Thoracic aorta (tissue), 2 donors: Measurements from ENCODE around the gene SNED1. TPM values are rescaled to one million over a fixed set of nuclear protein-coding genes. Genes with fewer than 3 reads are reported as not detected.

Experiments used
- ATAC-seq: fragments of 150-250 bp; one replicate; pipeline ENCODE4 v1.8.0; 2017; ENCODE audit warnings: low read depth; ENCODE audit not compliant: insufficient number of reproducible peaks, low FRiP score
- DNase-seq: peaks from one replicate; pipeline ENCODE4 v3.0.0-alpha.2; 2020; ENCODE audit warnings: low spot score
- H3K27ac ChIP-seq, 2 donors: fragments of 200-600 bp; sonication (generic); 1 replicate in 1 of 2; 2 replicates in 1 of 2; pipeline ENCODE4 v1.5.1; 2016; ENCODE audit warnings: mild to moderate bottlenecking in 2 of 2, moderate library complexity in 2 of 2
- H3K27me3 ChIP-seq: fragments of 200-600 bp; sonication (generic); replicated peaks from 2 replicates; pipeline ENCODE4 v1.6.0; 2016; ENCODE audit warnings: mild to moderate bottlenecking; ENCODE audit not compliant: insufficient read depth
- H3K36me3 ChIP-seq: fragments of 200-600 bp; sonication (generic); one replicate; pipeline ENCODE4 v1.5.1; 2016
- H3K4me1 ChIP-seq, 2 donors: fragments of 200-600 bp; sonication (generic); 1 replicate in 1 of 2; 2 replicates in 1 of 2; pipeline versions ENCODE4 v1.5.1 to v1.6.0; 2016; ENCODE audit warnings: low read depth in 2 of 2, mild to moderate bottlenecking in 1 of 2; ENCODE audit not compliant: control insufficient read depth in 1 of 2
- H3K4me3 ChIP-seq: fragments of 200-600 bp; sonication (generic); 2 replicates; pipeline ENCODE4 v1.5.1; 2016; ENCODE audit warnings: mild to moderate bottlenecking
- H3K9me3 ChIP-seq: fragments of 200-600 bp; sonication (generic); 2 replicates; pipeline ENCODE4 v1.5.1; 2016
- total RNA-seq, 2 donors: library from RNA; depleted of rRNA; stranded (reverse); fragments of >200 nt; gene quantifications; one replicate each; pipeline versions ENCODE4 v1.1.0 to v1.2.3, GENCODE V29; 2016
- TF ChIP-seq, protein P1 (sequence below): fragments of 200-600 bp; sonication (generic); IDR thresholded peaks from one replicate; pipeline ENCODE4 v1.5.1; 2019; ENCODE audit warnings: antibody characterized with exemption

Gene SNED1
- total RNA-seq, 2 donors from 2014 or later: 133 to 206 TPM

DNA sequence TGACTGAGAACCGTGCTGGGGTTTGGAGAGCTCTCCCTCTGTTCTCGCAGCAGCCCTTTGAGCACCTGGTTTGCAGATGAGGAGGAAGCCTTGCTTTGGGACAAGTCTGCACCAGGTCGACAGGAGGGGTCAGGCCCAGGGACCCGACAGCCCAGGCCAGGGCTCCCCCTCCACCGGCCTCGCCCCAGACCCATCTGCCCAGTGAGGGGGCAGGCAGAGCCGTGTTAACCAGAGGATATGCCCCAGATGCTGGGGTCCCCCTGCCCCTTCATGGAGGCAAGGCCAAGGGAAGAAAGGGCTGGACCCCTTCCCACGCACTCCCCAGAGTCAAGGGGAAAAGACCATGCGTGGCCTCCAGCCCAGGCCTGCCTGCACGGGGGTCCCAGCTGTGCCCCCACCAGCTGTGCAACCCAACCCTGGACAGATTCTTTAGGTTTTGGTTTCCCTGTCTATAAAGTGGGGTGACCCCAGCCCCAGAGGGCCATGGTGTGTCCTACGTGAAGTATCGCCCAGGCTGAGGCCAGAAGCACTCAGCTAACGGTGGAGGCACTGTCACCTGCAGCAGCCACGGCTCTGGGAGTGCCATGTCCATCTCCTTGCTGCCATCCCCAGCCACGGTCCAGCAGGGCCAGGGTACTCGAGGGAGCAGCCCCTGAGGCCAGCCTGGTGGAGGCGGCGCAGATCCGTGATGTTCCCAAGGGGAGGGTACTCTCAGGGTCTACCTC lies 4.8 kb upstream of the SNED1 start:
- peaks cover 59 to 83% of the 10 kb centered on the region in 2 donors for H3K4me1 ChIP-seq
- ATAC-seq (no peak), DNase-seq (no peak)
- no peaks in the 10 kb centered on the region for H3K27me3 ChIP-seq
- no peak overlapping the region for H3K4me3 ChIP-seq
- H3K36me3 ChIP-seq: no peaks in the 10 kb centered on the region
- H3K9me3 ChIP-seq: no peaks in the 10 kb centered on the region
- H3K27ac ChIP-seq: peak overlapping the region; percentile 92
- TF ChIP-seq, protein P1, sequence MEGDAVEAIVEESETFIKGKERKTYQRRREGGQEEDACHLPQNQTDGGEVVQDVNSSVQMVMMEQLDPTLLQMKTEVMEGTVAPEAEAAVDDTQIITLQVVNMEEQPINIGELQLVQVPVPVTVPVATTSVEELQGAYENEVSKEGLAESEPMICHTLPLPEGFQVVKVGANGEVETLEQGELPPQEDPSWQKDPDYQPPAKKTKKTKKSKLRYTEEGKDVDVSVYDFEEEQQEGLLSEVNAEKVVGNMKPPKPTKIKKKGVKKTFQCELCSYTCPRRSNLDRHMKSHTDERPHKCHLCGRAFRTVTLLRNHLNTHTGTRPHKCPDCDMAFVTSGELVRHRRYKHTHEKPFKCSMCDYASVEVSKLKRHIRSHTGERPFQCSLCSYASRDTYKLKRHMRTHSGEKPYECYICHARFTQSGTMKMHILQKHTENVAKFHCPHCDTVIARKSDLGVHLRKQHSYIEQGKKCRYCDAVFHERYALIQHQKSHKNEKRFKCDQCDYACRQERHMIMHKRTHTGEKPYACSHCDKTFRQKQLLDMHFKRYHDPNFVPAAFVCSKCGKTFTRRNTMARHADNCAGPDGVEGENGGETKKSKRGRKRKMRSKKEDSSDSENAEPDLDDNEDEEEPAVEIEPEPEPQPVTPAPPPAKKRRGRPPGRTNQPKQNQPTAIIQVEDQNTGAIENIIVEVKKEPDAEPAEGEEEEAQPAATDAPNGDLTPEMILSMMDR: no peak

DNA sequence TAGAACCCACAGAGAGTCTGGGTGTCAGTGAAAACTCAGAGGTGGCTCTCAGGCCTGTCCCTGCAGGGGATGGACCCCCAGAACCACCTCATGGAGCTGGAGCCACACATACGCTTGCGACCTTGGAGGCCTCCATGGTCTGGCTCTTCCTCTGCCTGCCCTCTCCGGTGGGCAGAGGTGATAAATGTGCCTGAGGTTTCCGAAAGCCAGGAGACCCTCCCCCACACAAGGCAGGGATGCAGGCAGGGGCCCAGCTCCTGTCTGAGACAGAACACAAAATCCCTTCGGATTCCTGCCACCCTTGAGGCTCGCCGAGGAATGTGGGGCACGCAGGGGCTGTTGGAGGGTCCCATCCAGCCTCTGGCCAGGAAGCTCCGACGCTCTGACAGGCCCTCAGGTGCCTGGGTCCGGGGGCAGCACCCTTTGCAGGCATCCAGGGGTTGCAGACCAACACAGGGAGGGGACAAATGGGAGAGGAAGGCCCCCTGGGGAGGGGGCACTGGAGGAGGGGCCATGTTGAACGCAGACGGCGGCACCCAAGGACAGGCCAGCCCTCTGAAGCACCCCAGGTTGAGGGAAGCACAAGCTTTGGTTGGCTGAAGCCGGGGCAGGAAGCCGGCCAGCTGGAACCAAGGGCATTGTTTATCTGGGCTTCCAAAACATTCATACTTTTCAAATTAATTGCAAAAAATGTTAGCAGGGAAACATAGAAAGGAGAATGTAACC lies 4.1 kb upstream of the SNED1 start:
- Histone ChIP-seq H3K9me3 (no peaks in the 10 kb centered on the region), H3K27me3 (no peaks in the 10 kb centered on the region), H3K4me1 (peaks cover 59 to 78% of the 10 kb centered on the region in 2 donors), H3K4me3 (peak overlapping the region; percentile 42), H3K27ac (peak overlapping the region; percentile 92), H3K36me3 (no peaks in the 10 kb centered on the region)
- DNase-seq (no peak), ATAC-seq (no peak)
- TF ChIP-seq, protein P1: no peak

DNA sequence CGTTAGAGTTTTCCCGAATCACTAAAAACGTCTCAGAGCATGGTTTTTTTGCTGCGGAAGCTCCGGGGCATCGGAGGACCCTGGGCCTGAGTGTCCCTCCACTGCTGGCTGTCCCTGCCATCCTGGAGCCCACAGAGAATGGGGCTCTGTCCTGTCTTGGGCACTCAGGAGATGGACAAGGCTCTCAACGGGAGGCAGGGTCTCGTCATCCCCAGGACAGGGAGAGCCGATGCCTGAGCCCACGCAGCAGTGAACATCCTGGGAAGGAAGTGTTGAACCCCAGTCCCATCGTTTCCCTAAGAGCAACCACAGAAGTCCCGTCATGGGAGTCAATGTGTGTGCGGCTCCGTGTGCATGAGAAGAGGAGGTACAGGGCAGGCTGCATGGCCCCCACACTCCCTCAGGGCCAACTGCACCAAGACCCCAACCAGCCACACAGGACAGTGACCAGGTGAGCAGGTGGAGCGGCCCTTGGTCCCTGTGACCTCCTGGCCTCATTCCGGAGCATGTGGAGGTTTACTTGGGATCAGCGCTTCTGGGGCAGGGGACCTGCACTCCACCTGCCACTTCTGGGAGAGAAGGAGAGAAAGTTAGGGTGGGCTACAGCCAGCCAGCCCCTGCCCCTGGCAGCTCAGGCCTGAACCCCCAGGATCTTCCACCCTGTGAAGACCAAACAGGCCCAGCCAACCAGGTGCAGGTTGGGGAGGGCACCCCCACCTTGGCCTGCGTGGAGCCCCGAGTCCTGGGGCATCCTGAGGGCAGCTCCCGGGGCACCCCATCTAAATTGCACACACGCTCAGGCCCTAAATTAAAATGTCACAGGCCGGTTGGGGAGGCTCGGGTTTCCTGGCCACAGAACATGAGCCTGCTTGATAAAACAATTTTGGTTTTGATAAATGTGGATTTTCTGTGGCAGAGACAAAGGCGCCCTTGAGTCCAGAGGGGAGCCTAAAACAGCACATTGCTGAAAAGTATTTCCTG lies 3.1 kb upstream of the SNED1 start:
- Histone ChIP-seq H3K4me3 (peak overlapping the region; percentile 85), H3K4me1 (peaks cover 62 to 87% of the 10 kb centered on the region in 2 donors), H3K27ac (peak overlapping the region; percentile 92), H3K9me3 (no peaks in the 10 kb centered on the region), H3K27me3 (no peaks in the 10 kb centered on the region), H3K36me3 (no peaks in the 10 kb centered on the region)
- DNase-seq: no peak
- ATAC-seq: no peak
- TF ChIP-seq, protein P1: no peak

DNA sequence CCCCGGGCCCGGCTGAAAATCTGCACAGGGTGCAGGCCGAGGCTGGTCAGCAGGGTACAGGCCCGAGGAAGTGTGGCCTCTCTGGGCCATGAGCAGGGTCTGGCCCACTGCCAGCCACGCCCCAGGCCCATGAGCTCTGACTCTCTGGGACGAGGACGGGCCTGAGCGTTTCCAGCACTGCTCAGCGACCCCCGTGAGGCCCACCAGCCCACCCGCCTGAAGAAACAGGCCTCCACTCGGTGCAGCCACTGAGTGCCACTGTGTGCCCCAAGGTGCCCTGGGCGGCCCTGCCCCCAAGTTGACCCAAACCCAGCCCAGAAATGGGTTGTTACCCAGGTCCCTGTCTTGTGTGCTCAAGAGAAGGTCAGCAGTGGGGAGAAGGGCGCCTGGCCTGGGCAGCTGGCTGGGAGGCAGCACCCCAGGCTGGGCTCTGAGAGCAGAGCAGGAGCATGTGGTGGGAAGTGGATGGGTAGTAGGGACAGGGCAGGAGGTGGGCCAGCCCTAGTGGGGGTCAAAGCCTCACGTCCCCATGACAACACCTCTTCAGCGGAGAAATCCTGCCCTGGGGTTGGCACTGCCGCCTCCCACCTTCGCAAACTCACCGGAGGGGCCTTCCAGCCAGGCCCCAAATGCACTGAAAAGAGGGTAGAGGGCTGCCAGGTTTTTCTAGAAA lies 2.1 kb upstream of the SNED1 start:
- peak overlapping the region; percentile 85 for H3K4me3 ChIP-seq
- no peaks in the 10 kb centered on the region for H3K27me3 ChIP-seq
- no peaks in the 10 kb centered on the region for H3K9me3 ChIP-seq
- H3K36me3 ChIP-seq: no peaks in the 10 kb centered on the region
- peak overlapping the region; percentile 92 for H3K27ac ChIP-seq
- no peak for DNase-seq
- H3K4me1 ChIP-seq: peaks cover 62 to 87% of the 10 kb centered on the region in 2 donors
- TF ChIP-seq, protein P1: no peak
- ATAC-seq: no peak
